Stimulated activated CD4-positive, alpha-beta T cell treated with anti-CD3 and anti-CD28 coated beads, Interleukin-1b, Interleukin-23, amount 100 ng/mL, for 4 hours (primary cell): ENCODE data around the gene TTC38.
"Not testable (repeated sequence)": the region's sequence is repeated elsewhere in the genome, so short reads cannot be mapped to it uniquely, and the experiment has no call there.

Source experiments
- DNase-seq, 2 donors: peaks; one replicate each; pipeline ENCODE4 v3.0.0-alpha.2; 2020; ENCODE audit warnings: low read depth in 2 of 2

TTC38 gene

GRCh38 chr22:46295277-46295971 is 27.6 kb downstream of the TTC38 start:
- DNase-seq, result no peak

GRCh38 chr22:46296257-46297150 is 28.7 kb downstream of the TTC38 start, which contains the start of gene GTSE1:
GTSE1 (plus strand) TSS chr22:46296870; CDS start chr22:46297401, 531 bp downstream.
- DNase-seq, result peak; percentile 93 to 94

- DNase-seq, result no peak
Measured at GRCh38 chr22:46297151-46297812, 29.5 kb downstream of the TTC38 start.

- DNase-seq, result no peak
Measured at GRCh38 chr22:46299101-46299500, 31.3 kb downstream of the TTC38 start.

- DNase-seq, result no peak
Measured at GRCh38 chr22:46300491-46300890, 32.7 kb downstream of the TTC38 start.

GRCh38 chr22:46303347-46303965 is 35.6 kb downstream of the TTC38 start:
- DNase-seq, result no peak

- DNase-seq, result no peak
Measured at GRCh38 chr22:46308283-46308988, 40.6 kb downstream of the TTC38 start.

GRCh38 chr22:46309526-46310085 is 41.8 kb downstream of the TTC38 start:
- DNase-seq, result no peak

- no peak for DNase-seq
Measured at GRCh38 chr22:46312056-46312455, 44.2 kb downstream of the TTC38 start.

- DNase-seq, result not testable (repeated sequence)
Measured at GRCh38 chr22:46312848-46313247, 45.0 kb downstream of the TTC38 start.

GRCh38 chr22:46315976-46316375 is 48.2 kb downstream of the TTC38 start:
- no peak for DNase-seq

- no peak for DNase-seq
Measured at GRCh38 chr22:46317646-46318045, 49.8 kb downstream of the TTC38 start.

GRCh38 chr22:46318576-46318975 is 50.8 kb downstream of the TTC38 start:
- no peak for DNase-seq

- DNase-seq, result no peak
Measured at GRCh38 chr22:46319319-46319718, 51.5 kb downstream of the TTC38 start.

- no peak for DNase-seq
Measured at GRCh38 chr22:46320166-46320710, 52.4 kb downstream of the TTC38 start.

- no peak for DNase-seq
Measured at GRCh38 chr22:46320716-46321386, 53.0 kb downstream of the TTC38 start.

- DNase-seq, result no peak
Measured at GRCh38 chr22:46322711-46323110, 54.9 kb downstream of the TTC38 start.

GRCh38 chr22:46323162-46323561 is 55.4 kb downstream of the TTC38 start:
- no peak for DNase-seq

- DNase-seq, result no peak
Measured at GRCh38 chr22:46326066-46326680, 58.4 kb downstream of the TTC38 start.
